ENCODE measurements around the gene APELA.

- TF ChIP-seq CTCF (IDR thresholded peaks at IDR 0.05) (no peak), POLR2A (IDR thresholded peaks at IDR 0.05) (no peak), POLR2AphosphoS5 (IDR thresholded peaks at IDR 0.05) (no peak)
Observed at GRCh38 chr4:164880489-164881262, 3.7 kb downstream of the APELA start.

Data from prostate gland (tissue), 2 donors.